Measurements from ENCODE around the gene PHF21A.
"Not testable (repeated sequence)": the region's sequence is repeated elsewhere in the genome, so short reads cannot be mapped to it uniquely, and the experiment has no call there.

PHF21A gene

GRCh38 chr11:46020084-46020599 lies 101.1 kb downstream of the PHF21A start:
- DNase-seq = no peak

GRCh38 chr11:46018651-46019050 lies 102.6 kb downstream of the PHF21A start:
- DNase-seq = no peak

- no peak for DNase-seq
These were observed 103.9 kb downstream of the PHF21A start for GRCh38 chr11:46017341-46017740.

- DNase-seq = no peak
These were observed 105.3 kb downstream of the PHF21A start for GRCh38 chr11:46015941-46016340.

GRCh38 chr11:46014168-46014567 lies 107.1 kb downstream of the PHF21A start:
- not testable (repeated sequence) for DNase-seq

- no peak for DNase-seq
These were observed 109.1 kb downstream of the PHF21A start for GRCh38 chr11:46012185-46012584.

- DNase-seq = no peak
These were observed 111.2 kb downstream of the PHF21A start for GRCh38 chr11:46010100-46010499.

GRCh38 chr11:46009647-46010046 lies 111.6 kb downstream of the PHF21A start:
- no peak for DNase-seq

GRCh38 chr11:46006418-46007070 lies 114.7 kb downstream of the PHF21A start:
- peak; percentile 69 to 80 for DNase-seq

GRCh38 chr11:46003572-46003971 lies 117.7 kb downstream of the PHF21A start:
- DNase-seq = no peak

GRCh38 chr11:46002189-46002588 lies 119.1 kb downstream of the PHF21A start:
- no peak for DNase-seq

- DNase-seq = no peak
These were observed 119.8 kb downstream of the PHF21A start for GRCh38 chr11:46001448-46001914.

- DNase-seq = no peak
These were observed 123.7 kb downstream of the PHF21A start for GRCh38 chr11:45997599-45997998.

GRCh38 chr11:45995342-45995734 lies 125.9 kb downstream of the PHF21A start:
- no peak for DNase-seq

GRCh38 chr11:45994371-45995341 lies 126.6 kb downstream of the PHF21A start:
- no peak for DNase-seq

GRCh38 chr11:45993531-45994001 lies 127.7 kb downstream of the PHF21A start:
- no peak for DNase-seq

GRCh38 chr11:45988921-45989320 lies 132.3 kb downstream of the PHF21A start:
- no peak for DNase-seq

GRCh38 chr11:45985212-45985611 lies 136.0 kb downstream of the PHF21A start:
- DNase-seq = no peak

GRCh38 chr11:45984192-45984591 lies 137.1 kb downstream of the PHF21A start:
- DNase-seq = no peak

GRCh38 chr11:45983471-45983845 lies 137.8 kb downstream of the PHF21A start:
- DNase-seq = no peak

- no peak for DNase-seq
These were observed 138.4 kb downstream of the PHF21A start for GRCh38 chr11:45982656-45983470.

GRCh38 chr11:45981826-45982225 lies 139.4 kb downstream of the PHF21A start:
- not testable (repeated sequence) for DNase-seq

GRCh38 chr11:45974806-45975205 lies 146.4 kb downstream of the PHF21A start:
- DNase-seq = no peak
